ENCODE data around the gene SFTPA2.

DNA sequence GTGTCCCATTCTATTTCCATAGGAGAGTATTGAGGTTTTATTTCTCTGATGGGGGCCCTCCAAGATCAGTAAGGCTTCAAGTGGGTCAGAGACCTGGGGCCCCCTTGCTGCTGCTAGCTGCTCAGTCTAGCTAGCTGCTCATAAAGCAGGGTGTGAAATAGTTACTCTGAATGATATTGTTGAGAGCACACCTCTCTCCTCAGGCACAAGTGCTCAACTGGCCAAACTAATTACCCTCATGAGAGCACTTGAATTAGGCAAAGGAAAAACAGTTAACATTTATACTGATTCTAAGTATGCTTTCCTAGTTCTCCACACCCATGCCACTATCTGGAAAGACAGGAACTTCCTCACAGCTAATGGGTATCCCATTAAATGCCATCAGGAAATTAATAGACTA lies 45.1 kb upstream of the SFTPA2 start:
- TF ChIP-seq POLR2A (IDR thresholded peaks at IDR 0.05) (no peak), POLR2AphosphoS5 (IDR thresholded peaks at IDR 0.05) (no peak)
- TF ChIP-seq, protein P1, sequence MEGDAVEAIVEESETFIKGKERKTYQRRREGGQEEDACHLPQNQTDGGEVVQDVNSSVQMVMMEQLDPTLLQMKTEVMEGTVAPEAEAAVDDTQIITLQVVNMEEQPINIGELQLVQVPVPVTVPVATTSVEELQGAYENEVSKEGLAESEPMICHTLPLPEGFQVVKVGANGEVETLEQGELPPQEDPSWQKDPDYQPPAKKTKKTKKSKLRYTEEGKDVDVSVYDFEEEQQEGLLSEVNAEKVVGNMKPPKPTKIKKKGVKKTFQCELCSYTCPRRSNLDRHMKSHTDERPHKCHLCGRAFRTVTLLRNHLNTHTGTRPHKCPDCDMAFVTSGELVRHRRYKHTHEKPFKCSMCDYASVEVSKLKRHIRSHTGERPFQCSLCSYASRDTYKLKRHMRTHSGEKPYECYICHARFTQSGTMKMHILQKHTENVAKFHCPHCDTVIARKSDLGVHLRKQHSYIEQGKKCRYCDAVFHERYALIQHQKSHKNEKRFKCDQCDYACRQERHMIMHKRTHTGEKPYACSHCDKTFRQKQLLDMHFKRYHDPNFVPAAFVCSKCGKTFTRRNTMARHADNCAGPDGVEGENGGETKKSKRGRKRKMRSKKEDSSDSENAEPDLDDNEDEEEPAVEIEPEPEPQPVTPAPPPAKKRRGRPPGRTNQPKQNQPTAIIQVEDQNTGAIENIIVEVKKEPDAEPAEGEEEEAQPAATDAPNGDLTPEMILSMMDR (IDR thresholded peaks at IDR 0.05), result no peak

Measured in sigmoid colon (tissue), 4 donors.